Measurements from ENCODE around the gene SCAMP5.
A peak's percentile ranks its signal among the peaks of the same experiment; 100 is the strongest.

Gene SCAMP5

DNA sequence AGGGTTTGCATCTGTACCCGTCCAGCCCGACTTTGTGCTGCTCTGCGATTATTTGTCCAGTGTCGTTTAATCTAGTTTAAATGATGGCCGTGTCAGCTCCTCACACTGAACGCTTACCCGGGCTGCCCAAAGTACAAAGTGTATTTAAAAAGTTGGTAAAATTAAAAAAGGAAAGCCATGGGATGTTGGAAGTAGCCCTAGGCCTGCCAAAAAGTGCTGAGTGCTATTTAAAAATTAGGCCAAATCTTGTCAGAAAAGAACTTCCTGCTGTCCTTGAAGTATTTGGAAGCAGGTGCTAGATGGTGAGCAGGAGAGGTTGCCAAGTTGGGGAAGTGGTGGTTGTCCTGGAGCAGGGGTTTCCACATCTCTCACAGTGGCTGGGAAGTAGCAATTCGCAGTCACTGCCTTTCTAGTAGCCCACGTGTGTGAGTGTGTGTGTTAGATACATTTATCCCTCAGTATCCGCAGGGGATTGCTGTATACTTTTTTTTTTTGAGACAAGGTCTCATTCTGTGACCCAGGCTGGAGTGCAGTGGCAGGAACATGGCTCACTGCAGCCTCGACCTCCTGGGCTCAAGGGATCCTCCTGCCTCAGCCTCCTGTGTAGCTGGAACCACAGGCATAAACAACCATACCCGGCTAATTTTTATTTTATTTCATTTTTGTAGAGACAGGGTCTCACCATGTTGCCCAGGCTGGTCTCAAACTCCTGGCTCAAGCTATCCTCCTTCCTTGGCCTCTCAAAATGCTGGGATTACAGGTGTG lies 28.7 kb downstream of the SCAMP5 start:
- DNase-seq: no peak

- DNase-seq: no peak
These were observed 29.7 kb downstream of the SCAMP5 start for GRCh38 chr15:75025107-75025506.

GRCh38 chr15:75025548-75026260 lies 30.3 kb downstream of the SCAMP5 start:
- DNase-seq: no peak

DNA sequence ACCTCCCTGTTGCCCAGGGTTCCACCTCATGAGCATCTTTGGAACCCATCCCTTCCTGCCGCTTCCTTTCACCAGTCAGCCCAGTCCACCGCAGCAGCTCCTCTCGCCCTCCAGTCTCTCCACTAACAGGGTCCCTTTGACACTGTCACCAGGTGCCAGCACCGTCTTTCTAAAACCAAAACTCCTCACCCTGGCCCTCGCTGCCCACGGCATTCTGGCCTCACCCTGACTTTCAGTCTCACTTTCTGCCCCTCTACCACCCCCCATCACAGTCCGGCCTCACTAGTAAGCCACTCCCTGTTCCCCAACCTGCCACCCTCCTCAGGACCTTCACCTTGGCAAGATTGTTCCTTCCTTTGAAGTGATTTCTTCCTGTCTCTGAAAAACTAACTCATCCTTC lies 32.2 kb downstream of the SCAMP5 start:
- no peak for DNase-seq

DNA sequence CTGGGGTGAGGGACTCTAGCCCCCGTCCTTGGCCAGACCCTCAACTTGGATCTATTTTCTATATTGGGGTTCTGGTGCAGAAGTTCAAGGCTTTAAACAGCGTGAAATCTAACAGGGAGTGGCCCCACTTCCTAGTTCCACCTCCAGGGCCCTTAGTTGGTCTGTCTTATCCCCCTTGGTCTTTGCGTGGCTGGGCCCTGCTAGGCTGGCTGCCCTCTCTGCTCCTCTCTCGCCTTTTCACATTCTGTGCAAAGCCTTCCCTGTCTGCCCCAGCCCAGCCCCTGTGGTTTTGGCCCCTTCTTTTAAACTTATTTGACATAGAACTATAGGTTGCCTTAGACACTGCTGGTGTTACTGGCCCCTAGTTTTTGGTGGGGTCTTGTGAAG lies 33.6 kb downstream of the SCAMP5 start:
- DNase-seq: no peak

DNA sequence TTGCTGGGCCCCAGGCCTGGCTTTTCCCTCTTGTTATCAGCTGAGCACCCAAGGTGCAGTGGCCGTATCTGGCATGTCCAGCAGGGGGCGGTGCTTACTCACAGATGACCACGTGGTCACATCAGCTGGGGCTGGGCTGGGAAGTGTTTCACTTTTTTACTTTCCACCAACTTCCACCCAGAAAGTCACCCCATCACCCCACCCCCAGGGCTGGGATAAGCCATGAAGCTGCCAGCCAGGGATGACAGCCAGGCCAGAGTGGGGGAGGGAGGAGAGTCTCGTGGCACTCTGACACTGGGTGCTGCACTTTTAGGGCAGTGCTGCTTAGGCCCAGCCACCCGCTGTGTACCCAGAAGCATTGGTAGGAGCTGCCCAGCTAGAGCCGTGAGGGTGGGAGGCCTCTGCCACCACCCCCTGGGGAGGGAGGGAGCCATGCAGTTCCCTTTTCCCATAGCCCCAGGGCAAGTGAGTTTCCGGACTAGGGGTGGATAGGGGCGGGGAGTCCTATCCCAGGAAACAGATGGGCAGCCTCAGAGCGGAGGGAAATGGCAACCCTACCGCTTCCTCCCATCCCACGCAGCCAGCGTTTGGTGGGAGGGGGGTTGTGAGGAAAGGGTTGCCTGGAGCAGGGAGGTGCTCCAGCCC lies 34.1 kb downstream of the SCAMP5 start:
- peak; percentile 97 for DNase-seq

DNA sequence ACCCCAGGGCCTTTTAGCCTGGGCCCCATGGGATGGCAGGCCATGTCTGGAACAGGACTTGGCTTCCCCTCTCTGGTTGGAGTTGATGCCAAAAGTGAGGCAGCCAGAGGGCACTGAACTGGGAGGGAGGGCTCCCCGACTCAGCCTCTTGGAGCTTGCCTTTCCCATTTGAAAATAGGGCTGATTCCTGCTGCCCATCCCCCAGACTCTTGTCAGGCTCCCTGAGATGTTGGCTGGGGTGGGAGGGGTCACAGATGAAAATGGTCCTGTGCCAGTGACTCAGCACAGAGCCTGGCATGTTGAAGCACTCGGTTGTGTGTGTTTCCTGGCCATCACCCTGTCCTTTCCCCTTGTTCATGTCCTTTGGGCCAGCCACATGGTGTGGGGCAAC lies 34.7 kb downstream of the SCAMP5 start:
- DNase-seq: no peak

- no peak for DNase-seq
These were observed 35.1 kb downstream of the SCAMP5 start for GRCh38 chr15:75030424-75030823.

GRCh38 chr15:75031848-75032247 lies 36.5 kb downstream of the SCAMP5 start:
- DNase-seq: peak; percentile 87

DNA sequence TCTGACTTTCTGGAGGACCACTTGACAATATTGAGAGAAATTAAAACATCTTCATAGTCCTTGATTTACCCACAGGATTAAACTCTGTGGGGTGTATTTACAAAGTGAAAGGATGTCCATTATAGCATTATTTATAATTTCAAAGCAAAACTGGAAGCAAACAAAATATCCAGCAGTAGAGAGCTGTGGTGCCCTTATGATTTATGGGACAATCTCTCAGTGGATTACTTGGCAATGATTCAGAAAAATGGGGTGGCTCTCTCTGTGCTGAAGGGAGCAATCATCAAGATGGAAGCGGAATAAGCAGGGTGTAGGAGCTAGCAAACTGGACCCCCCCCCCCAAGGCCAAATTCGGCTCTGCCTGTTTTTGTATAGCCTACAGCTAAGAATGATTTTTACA lies 37.0 kb downstream of the SCAMP5 start:
- no peak for DNase-seq

DNA sequence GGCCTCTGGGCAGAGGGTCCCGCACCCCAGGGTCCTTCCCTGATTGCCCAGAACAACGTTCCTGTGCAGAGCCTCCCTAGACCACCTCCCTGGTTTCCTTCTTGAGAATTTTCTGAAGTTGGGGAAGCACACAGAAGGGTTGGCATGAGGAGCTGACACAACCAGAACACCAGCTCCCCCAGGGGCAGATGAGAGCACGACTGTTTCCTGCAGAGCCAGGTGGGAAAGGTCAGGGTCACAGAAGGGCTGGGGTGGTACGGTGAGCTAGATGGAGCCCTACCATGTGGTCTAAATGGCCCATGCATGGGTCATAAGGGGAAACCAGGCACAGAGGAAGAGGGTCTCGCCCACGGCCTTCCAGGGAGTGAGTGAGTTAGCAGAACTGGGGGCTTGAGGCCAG lies 38.4 kb downstream of the SCAMP5 start:
- DNase-seq: no peak

DNA sequence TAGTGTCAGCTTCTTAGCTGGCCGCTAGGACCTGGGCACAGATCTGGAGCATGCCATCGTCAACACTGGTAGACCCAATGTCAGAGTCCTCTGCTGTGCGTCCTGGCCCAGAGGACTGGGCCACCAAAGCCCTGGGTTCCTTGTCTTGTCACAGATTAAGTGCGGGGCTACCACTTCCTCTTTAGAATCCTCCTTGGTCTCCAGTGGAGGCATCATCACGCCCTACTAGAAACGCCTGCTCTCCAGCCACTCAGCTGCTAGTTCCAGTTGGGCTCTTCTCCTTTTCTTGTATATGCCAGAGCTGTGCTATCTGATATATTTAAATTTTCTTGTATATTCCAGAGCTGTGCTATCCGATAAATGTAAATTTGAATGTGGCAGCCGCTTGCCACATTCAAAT lies 39.3 kb downstream of the SCAMP5 start:
- no peak for DNase-seq

DNA sequence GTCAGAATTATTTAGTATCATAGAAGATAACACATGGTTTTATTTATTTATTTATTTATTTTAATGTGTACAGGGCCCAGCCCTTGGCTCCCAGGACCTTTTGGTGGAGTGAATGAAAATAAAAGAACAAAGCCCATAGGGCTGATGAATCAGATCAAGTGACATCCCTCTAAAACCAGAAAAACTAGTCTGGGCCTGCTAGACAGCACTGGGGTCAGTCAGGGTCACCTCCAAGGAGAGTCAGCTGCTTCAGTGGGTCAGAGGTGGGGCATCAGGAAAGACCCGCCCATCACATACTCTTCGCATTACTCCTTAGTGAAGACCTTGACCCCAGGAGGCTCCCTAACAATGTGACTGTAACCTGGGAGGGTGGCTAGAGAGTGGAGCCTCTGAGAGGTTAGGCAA lies 40.9 kb downstream of the SCAMP5 start:
- no peak for DNase-seq

GRCh38 chr15:75037685-75038084 lies 42.3 kb downstream of the SCAMP5 start:
- DNase-seq: peak; percentile 45

DNA sequence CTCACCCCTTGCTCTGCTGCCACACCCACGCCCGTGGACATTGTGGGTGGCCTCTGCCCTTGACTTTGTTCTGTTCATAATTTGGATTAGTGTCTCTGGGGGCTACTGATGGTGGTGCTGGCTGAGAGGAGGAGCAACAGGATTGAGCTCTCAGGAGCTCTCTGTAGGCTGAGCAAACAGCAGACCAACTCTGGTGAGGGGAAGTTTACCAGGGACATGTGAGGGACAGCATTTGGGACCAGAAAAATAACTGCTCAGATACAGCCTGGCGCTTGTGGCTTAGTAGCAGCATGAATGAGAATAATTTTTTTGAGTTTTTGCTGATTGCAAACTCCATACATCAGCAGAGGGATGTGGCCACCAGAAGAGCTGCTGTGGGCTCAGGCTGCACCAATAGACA lies 42.9 kb downstream of the SCAMP5 start:
- no peak for DNase-seq

DNA sequence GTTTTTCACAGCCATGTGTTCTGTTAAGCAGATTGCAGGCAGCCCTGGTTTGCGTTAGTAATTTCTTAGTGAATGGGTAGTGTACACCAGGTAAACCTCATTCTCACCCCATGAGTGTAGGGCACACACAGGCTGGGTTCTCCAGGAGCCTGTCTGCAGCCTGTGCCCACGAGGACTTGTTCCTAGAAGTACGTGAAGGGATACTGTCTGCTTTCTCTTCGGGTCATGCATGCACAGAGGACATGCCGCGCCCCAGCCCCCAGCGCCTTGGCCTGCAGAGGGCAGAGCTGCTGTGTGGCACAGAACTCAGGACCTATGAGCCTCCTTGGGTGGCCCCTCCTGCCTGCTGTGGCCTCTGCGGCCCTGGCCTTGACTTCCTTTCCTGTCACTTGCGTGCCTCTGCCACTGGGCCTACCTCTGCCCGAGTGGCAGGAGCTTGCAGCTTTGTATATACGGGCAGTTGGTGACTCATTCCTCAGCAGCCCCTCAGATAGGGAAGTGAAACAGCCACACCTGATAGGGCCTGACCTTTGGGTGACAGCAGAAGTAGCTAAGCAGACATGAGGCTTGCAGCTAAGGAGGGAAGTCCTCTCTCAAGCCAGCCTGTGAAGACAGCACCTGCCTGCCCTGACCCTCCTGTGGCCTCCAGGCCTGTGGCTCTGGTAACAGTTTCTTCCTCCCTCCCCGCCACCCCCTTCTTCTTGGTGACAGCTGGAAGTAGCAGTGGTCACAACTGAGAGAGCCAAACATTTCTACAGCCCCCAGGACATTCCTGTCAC lies 47.6 kb downstream of the SCAMP5 start:
- DNase-seq: no peak

GRCh38 chr15:75043509-75044257 lies 48.3 kb downstream of the SCAMP5 start:
- DNase-seq: peak; percentile 100

- no peak for DNase-seq
These were observed 49.0 kb downstream of the SCAMP5 start for GRCh38 chr15:75044258-75044878.

DNA sequence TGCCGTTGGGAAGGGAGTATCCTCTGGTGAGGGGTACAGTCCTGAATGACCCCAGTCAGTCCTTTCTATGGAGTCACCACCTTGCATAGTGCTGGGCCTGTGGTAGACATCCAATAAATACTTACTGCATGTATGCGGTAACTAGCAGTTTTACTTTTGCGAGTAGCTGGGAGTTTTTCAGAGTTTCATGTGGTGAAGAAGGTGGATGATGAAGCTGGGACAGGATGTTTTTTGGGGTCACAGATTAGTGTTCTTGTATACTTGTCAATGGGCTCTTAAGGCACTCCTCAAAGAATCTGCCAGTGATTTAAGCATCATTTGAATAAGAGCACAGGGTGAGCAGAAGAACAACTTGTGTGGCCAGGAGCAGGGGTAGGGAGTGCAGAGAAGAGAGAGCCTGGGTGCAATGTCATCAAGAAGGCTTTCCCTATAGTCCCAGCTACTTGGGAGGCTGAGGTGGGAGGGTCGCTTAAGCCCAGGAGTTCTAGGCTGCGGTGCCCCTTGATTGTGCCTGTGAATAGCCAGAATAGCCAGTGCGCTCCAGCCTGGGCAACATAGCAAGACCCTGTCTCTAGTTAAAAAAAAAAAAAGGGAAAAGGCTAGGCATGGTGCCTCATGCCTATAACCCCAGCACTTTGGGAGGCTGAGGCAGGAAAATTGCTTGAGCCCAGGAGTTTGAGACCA lies 50.1 kb downstream of the SCAMP5 start:
- DNase-seq: no peak

DNA sequence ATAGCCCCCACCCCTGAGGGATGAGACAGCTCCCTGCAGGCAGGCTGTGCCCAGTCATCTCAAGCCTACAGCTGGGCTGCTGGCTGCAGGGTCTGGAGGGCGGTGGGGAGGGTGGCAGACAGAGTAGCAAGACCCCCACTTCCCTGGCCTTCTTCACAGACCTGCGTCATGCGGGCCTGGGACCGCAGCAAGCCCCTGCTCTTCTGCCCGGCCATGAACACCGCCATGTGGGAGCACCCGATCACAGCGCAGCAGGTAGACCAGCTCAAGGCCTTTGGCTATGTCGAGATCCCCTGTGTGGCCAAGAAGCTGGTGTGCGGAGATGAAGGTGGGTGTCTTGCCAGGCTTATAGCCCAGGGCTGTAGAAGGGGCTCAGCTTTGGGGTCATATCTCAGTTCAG lies 53.0 kb downstream of the SCAMP5 start:
- no peak for DNase-seq

DNA sequence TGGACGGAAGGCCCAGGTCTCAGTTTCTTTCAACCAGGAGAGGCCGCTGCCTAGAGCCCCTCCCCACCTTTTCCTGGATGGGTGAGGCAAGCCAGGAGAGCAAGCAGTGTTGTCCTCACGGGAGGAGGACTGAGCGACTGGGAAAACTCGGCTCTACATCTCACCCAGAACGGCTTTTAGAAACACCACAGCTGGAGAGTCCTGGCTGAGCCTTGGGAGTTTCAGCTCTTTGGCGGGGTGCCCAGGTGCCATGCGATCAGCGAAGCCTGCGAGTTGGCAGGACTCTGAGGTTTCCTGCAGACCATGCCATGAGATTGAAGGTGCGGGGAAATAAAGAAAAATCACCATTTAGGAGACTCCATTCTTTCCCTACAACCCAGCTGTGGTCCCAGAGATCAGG lies 54.0 kb downstream of the SCAMP5 start:
- no peak for DNase-seq

DNA sequence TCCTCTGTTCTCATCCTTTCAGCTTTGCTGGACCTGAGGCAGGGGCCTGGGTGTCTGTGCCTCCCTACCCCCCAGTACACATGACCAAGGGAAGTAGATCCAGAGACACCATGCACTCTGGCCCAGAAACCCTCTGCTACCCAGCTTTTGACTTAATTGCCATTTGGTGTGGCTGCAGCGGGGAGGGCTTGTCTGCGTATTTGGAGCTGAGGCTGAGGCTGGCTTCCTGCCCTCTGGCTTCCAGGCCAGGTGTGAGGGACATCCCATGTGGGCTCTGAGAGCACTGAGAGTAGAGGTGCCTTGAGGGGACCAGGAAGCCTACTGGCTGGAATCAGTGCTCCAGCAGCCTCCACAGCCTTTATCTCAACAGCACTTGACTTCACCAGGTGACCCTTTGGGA lies 54.9 kb downstream of the SCAMP5 start:
- no peak for DNase-seq
